ENCODE results near the gene TPRX2. TPM values are rescaled to one million over a fixed set of nuclear protein-coding genes. Genes with fewer than 3 reads are reported as not detected.

The TPRX2 gene
- total and polyA plus RNA-seq, 2 of the 8 experiments (the other 6 are each of a cell fraction or from before 2014, with no cell fraction given), result not detected

GRCh38 chr19:47839913-47840312 is 19.1 kb upstream of the TPRX2 start (continued):
- TF ChIP-seq, protein P1, sequence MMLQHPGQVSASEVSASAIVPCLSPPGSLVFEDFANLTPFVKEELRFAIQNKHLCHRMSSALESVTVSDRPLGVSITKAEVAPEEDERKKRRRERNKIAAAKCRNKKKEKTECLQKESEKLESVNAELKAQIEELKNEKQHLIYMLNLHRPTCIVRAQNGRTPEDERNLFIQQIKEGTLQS (IDR thresholded peaks at IDR 0.05; ENCODE audit: insufficient read depth, low read depth, low read length), result no peak
- TF ChIP-seq, protein P2, sequence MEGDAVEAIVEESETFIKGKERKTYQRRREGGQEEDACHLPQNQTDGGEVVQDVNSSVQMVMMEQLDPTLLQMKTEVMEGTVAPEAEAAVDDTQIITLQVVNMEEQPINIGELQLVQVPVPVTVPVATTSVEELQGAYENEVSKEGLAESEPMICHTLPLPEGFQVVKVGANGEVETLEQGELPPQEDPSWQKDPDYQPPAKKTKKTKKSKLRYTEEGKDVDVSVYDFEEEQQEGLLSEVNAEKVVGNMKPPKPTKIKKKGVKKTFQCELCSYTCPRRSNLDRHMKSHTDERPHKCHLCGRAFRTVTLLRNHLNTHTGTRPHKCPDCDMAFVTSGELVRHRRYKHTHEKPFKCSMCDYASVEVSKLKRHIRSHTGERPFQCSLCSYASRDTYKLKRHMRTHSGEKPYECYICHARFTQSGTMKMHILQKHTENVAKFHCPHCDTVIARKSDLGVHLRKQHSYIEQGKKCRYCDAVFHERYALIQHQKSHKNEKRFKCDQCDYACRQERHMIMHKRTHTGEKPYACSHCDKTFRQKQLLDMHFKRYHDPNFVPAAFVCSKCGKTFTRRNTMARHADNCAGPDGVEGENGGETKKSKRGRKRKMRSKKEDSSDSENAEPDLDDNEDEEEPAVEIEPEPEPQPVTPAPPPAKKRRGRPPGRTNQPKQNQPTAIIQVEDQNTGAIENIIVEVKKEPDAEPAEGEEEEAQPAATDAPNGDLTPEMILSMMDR (IDR thresholded peaks at IDR 0.05; ENCODE audit: control extremely low read depth in 1 of 3, insufficient read depth in 1 of 3, low read depth in 1 of 3, low read length in 3 of 3), result no peak
- TF ChIP-seq RAD21 (IDR thresholded peaks at IDR 0.05 in 1 of 2, conservative IDR thresholded peaks at IDR 0.05 in 1 of 2; ENCODE audit: low read depth in 2 of 2, low read length in 2 of 2) (no peak), TAF7 (optimal IDR thresholded peaks at IDR 0.05; ENCODE audit: borderline replicate concordance, low read depth, low read length) (no peak), SIRT6 (IDR thresholded peaks at IDR 0.05; ENCODE audit: low read length) (no peak), HDAC2 (IDR thresholded peaks at IDR 0.05; ENCODE audit: borderline replicate concordance in 1 of 2, low read depth in 2 of 2, low read length in 2 of 2) (no peak), JUND (IDR thresholded peaks at IDR 0.05; ENCODE audit: low read length) (no peak), RFX5 (IDR thresholded peaks at IDR 0.05; ENCODE audit: borderline replicate concordance, low read depth, low read length) (no peak), KDM4A (IDR thresholded peaks at IDR 0.05; ENCODE audit: low read depth, low read length, severe bottlenecking) (no peak), JUN (IDR thresholded peaks at IDR 0.05; ENCODE audit: low read depth, low read length) (no peak), KDM5A (IDR thresholded peaks at IDR 0.05; ENCODE audit: low read length) (no peak)

All from H1 (cell line).